Peyer's patch (tissue), 4 donors: Measurements from ENCODE around the gene RPSA. TPM values are rescaled to one million over a fixed set of nuclear protein-coding genes. Genes with fewer than 3 reads are reported as not detected.
"Not testable (repeated sequence)": the region's sequence is repeated elsewhere in the genome, so short reads cannot be mapped to it uniquely, and the experiment has no call there.

ENCODE experiments used
- DNase-seq, 3 donors: peaks; one replicate each; pipeline ENCODE4 v3.0.0-alpha.2; 2017 to 2019
- H3K27ac ChIP-seq, 4 donors: fragments of 200-600 bp; sonication (generic); one replicate each; pipeline ENCODE4 v1.5.1; 2016 to 2019
- H3K27me3 ChIP-seq, 2 donors: fragments of 200-600 bp; sonication (generic); one replicate each; pipeline ENCODE4 v1.5.1; 2019
- H3K36me3 ChIP-seq, 3 donors: fragments of 200-600 bp; sonication (generic); one replicate each; pipeline ENCODE4 v1.5.1; 2016 to 2019
- H3K4me1 ChIP-seq, 4 donors: fragments of 200-600 bp; sonication (generic); one replicate each; pipeline ENCODE4 v1.5.1; 2016 to 2019
- H3K4me3 ChIP-seq, 4 donors: fragments of 200-600 bp; sonication (generic); 1 replicate in 3 of 4; 2 replicates in 1 of 4; pipeline ENCODE4 v1.5.1; 2016 to 2019; ENCODE audit warnings: mild to moderate bottlenecking in 1 of 4
- H3K9me3 ChIP-seq, 4 donors: fragments of 200-600 bp; sonication (generic); one replicate each; pipeline ENCODE4 v1.5.1; 2016 to 2019; ENCODE audit warnings: mild to moderate bottlenecking in 1 of 4
- POLR2A ChIP-seq, 2 donors: fragments of 450-650 bp; IDR thresholded peaks; one replicate each; pipeline ENCODE4 v1.5.1; 2017; ENCODE audit warnings: antibody characterized with exemption in 2 of 2, mild to moderate bottlenecking in 2 of 2, moderate library complexity in 2 of 2
- total RNA-seq, 4 donors: library from RNA; depleted of rRNA; stranded (reverse); fragments of >200 nt; gene quantifications; one replicate each; pipeline ENCODE4 v1.1.0, GENCODE V29; 2016
- TF ChIP-seq, protein P1 (sequence below), 6 experiments: fragments of 450-650 bp in 4 of 6; fragments of 200-600 bp in 2 of 6; sonication (generic) in 1 of 6; IDR thresholded peaks; one replicate each; pipeline ENCODE4 v1.5.1; 2017 to 2019; ENCODE audit warnings: antibody characterized with exemption in 6 of 6, mild to moderate bottlenecking in 3 of 6, moderate library complexity in 1 of 6

Gene RPSA
- 1,000 to 10,000 TPM in 1 of 4 donors, 100 to 1,000 TPM in 3; 298 to 1,413 (median 477) TPM for total RNA-seq

GRCh38 chr3:39406368-39407258 is at the start of gene RPSA:
RPSA (plus strand) TSS chr3:39406720; CDS start chr3:39407654, 934 bp downstream.
- H3K9me3 ChIP-seq: no peaks in the 10 kb centered on the region
- peaks cover 0 to 36% (median 0%) of the 10 kb centered on the region in 3 donors for H3K36me3 ChIP-seq
- H3K27me3 ChIP-seq: no peaks in the 10 kb centered on the region
- TF ChIP-seq, protein P1, sequence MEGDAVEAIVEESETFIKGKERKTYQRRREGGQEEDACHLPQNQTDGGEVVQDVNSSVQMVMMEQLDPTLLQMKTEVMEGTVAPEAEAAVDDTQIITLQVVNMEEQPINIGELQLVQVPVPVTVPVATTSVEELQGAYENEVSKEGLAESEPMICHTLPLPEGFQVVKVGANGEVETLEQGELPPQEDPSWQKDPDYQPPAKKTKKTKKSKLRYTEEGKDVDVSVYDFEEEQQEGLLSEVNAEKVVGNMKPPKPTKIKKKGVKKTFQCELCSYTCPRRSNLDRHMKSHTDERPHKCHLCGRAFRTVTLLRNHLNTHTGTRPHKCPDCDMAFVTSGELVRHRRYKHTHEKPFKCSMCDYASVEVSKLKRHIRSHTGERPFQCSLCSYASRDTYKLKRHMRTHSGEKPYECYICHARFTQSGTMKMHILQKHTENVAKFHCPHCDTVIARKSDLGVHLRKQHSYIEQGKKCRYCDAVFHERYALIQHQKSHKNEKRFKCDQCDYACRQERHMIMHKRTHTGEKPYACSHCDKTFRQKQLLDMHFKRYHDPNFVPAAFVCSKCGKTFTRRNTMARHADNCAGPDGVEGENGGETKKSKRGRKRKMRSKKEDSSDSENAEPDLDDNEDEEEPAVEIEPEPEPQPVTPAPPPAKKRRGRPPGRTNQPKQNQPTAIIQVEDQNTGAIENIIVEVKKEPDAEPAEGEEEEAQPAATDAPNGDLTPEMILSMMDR (IDR thresholded peaks at IDR 0.05): peak; percentile 4 to 45 (median 24)
- peak; percentile 93 to 96 for TF ChIP-seq POLR2A (IDR thresholded peaks at IDR 0.05)
- H3K27ac ChIP-seq: peak within 1 kb of the TSS; percentile 80 to 86 (median 84)
- peak; percentile 94 to 99 (median 95) for DNase-seq
- H3K4me3 ChIP-seq: peak within 1 kb of the TSS; percentile 66 to 90 (median 79)
- peaks cover 0 to 26% (median 0%) of the 10 kb centered on the region in 4 donors for H3K4me1 ChIP-seq

DNA sequence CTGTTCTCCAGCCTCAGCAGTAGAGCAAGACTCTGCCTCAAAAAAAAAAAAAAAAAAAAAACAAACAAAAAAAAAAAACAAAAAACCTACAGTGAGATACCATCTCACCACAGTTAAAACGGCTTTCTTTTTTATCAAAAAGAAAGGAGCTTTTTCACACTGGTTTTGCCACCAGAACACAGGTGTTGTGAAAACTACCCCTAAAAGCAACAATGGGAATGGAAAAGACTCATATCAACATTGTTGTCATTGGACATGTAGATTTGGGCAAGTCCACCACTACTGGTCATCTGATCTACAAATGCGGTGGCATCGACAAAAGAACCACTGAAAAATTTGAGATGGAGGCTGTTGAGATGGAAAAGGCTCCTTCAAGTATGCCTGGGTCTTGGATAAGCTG is 48.2 kb upstream of the RPSA start:
- no peak for DNase-seq
- no peak overlapping the region for H3K27ac ChIP-seq
- no peaks in the 10 kb centered on the region for H3K27me3 ChIP-seq
- no peaks in the 10 kb centered on the region for H3K36me3 ChIP-seq
- H3K9me3 ChIP-seq: no peaks in the 10 kb centered on the region
- no peaks in the 10 kb centered on the region for H3K4me1 ChIP-seq
- no peak overlapping the region for H3K4me3 ChIP-seq
- TF ChIP-seq POLR2A (IDR thresholded peaks at IDR 0.05): no peak
- TF ChIP-seq, protein P1 (IDR thresholded peaks at IDR 0.05): no peak

- TF ChIP-seq, protein P1 (IDR thresholded peaks at IDR 0.05): no peak
- no peak for TF ChIP-seq POLR2A (IDR thresholded peaks at IDR 0.05)
- Histone ChIP-seq H3K4me1 (no peaks in the 10 kb centered on the region), H3K27me3 (no peaks in the 10 kb centered on the region), H3K27ac (no peak overlapping the region), H3K4me3 (no peak overlapping the region), H3K36me3 (no peaks in the 10 kb centered on the region), H3K9me3 (no peaks in the 10 kb centered on the region)
- no peak for DNase-seq
Observed at GRCh38 chr3:39361252-39361927, 45.1 kb upstream of the RPSA start.

- Histone ChIP-seq H3K36me3 (no peaks in the 10 kb centered on the region), H3K4me3 (no peak overlapping the region)
- DNase-seq: no peak
Observed at GRCh38 chr3:39362192-39362591, 44.3 kb upstream of the RPSA start.

GRCh38 chr3:39362812-39363211 is 43.7 kb upstream of the RPSA start:
- no peak overlapping the region for H3K27ac ChIP-seq
- no peak overlapping the region for H3K4me3 ChIP-seq
- TF ChIP-seq, protein P1 (IDR thresholded peaks at IDR 0.05): no peak
- TF ChIP-seq POLR2A (IDR thresholded peaks at IDR 0.05): no peak
- H3K4me1 ChIP-seq: no peaks in the 10 kb centered on the region
- no peaks in the 10 kb centered on the region for H3K36me3 ChIP-seq
- H3K9me3 ChIP-seq: no peaks in the 10 kb centered on the region
- H3K27me3 ChIP-seq: no peaks in the 10 kb centered on the region
- no peak for DNase-seq

More at GRCh38 chr3:39362192-39362591, 44.3 kb upstream of the RPSA start:
- no peak overlapping the region for H3K27ac ChIP-seq
- TF ChIP-seq, protein P1 (IDR thresholded peaks at IDR 0.05): no peak
- no peak for TF ChIP-seq POLR2A (IDR thresholded peaks at IDR 0.05)
- H3K27me3 ChIP-seq: no peaks in the 10 kb centered on the region
- H3K9me3 ChIP-seq: no peaks in the 10 kb centered on the region
- H3K4me1 ChIP-seq: no peaks in the 10 kb centered on the region

GRCh38 chr3:39370450-39370849 is 36.1 kb upstream of the RPSA start:
- not testable (repeated sequence) for H3K27ac ChIP-seq, H3K27me3 ChIP-seq, H3K4me1 ChIP-seq, H3K9me3 ChIP-seq, H3K4me3 ChIP-seq, DNase-seq, H3K36me3 ChIP-seq
